ENCODE results near the gene ADGRF3.

DNA sequence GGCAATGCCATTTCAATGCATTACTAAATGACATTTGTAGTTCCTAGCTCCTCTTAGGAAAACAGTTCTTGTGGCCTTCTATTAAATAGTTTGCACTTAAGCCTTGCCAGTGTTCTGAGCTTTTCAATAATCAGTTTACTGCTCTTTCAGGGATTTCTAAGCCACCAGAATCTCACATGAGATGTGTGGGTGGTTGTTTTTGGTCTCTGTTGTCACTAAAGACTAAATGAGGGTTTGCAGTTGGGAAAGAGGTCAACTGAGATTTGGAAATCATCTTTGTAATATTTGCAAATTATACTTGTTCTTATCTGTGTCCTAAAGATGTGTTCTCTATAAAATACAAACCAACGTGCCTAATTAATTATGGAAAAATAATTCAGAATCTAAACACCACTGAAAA lies 56.6 kb downstream of the ADGRF3 start:
- no peak for TF ChIP-seq POLR2A (IDR thresholded peaks at IDR 0.05; ENCODE audit: low read length)
- no peak for TF ChIP-seq GATA1 (IDR thresholded peaks at IDR 0.05; ENCODE audit: low read depth, low read length)
